HepG2 (cell line): ENCODE results near the gene ATP2A2. TPM values are rescaled to one million over a fixed set of nuclear protein-coding genes. Genes with fewer than 3 reads are reported as not detected.

Experiments used
- ARID2 ChIP-seq: sonication (generic); formaldehyde crosslinking; IDR thresholded peaks from 2 replicates; pipeline ENCODE4 v1.8.1; 2022; ENCODE audit warnings: mild to moderate bottlenecking, missing genetic modification reagents, borderline replicate concordance
- CC2D1A ChIP-seq: sonication (generic); formaldehyde crosslinking; IDR thresholded peaks from 2 replicates; pipeline ENCODE4 v1.8.1; 2023; ENCODE audit warnings: mild to moderate bottlenecking, missing genetic modification reagents
- CREB1 ChIP-seq, 2 experiments: fragments of 450-650 bp in 1 of 2; IDR thresholded peaks; 2 replicates each; pipeline ENCODE4 v1.6.1; 2016 to 2017; ENCODE audit warnings: control low read depth in 1 of 2, mild to moderate bottlenecking in 1 of 2, missing compliant biosample characterization in 1 of 2, missing genetic modification characterization in 1 of 2
- MZF1 ChIP-seq: sonication (generic); formaldehyde crosslinking; IDR thresholded peaks from 2 replicates; pipeline ENCODE4 v1.8.1; 2023; ENCODE audit warnings: mild to moderate bottlenecking, missing genetic modification reagents, borderline replicate concordance
- POLR2A ChIP-seq, 2 experiments: IDR thresholded peaks; 2 replicates each; pipeline ENCODE4 v1.6.1; 2011; ENCODE audit warnings: low read depth in 2 of 2, low read length in 2 of 2, mild to moderate bottlenecking in 1 of 2, moderate library complexity in 1 of 2; ENCODE audit not compliant: insufficient read depth in 1 of 2
- SMAD1 ChIP-seq: sonication (generic); formaldehyde crosslinking; IDR thresholded peaks from 2 replicates; pipeline ENCODE4 v1.4.0; 2020; ENCODE audit warnings: missing genetic modification reagents, low read depth, mild to moderate bottlenecking, borderline replicate concordance
- SMARCC2 ChIP-seq: fragments of 450-650 bp; IDR thresholded peaks from 2 replicates; pipeline ENCODE4 v1.6.1; 2017; ENCODE audit warnings: antibody characterized with exemption, mild to moderate bottlenecking
- SPEN ChIP-seq: sonication (generic); formaldehyde crosslinking; IDR thresholded peaks from 2 replicates; pipeline ENCODE4 v1.5.1; 2020; ENCODE audit warnings: low read depth, mild to moderate bottlenecking, missing genetic modification reagents
- SRSF9 ChIP-seq: fragments of 200-400 bp; formaldehyde crosslinking; IDR thresholded peaks from 2 replicates; pipeline ENCODE4 v1.6.1; 2018; ENCODE audit warnings: borderline replicate concordance, mild to moderate bottlenecking, low read depth, low read length; ENCODE audit not compliant: insufficient read depth, poor library complexity, severe bottlenecking
- STAT5B ChIP-seq: sonication (generic); formaldehyde crosslinking; IDR thresholded peaks from 2 replicates; pipeline ENCODE4 v1.4.0; 2020; ENCODE audit warnings: missing genetic modification reagents
- ZBTB42 ChIP-seq: sonication (generic); formaldehyde crosslinking; IDR thresholded peaks from 2 replicates; pipeline ENCODE4 v1.5.0; 2020; ENCODE audit warnings: mild to moderate bottlenecking, missing genetic modification reagents
- ZNF34 ChIP-seq: sonication (generic); formaldehyde crosslinking; IDR thresholded peaks from 2 replicates; pipeline ENCODE4 v1.4.0; 2020; ENCODE audit warnings: mild to moderate bottlenecking, missing genetic modification reagents, borderline replicate concordance
- ZNF446 ChIP-seq: sonication (generic); formaldehyde crosslinking; IDR thresholded peaks from 2 replicates; pipeline ENCODE4 v1.5.0; 2020; ENCODE audit warnings: mild to moderate bottlenecking, missing genetic modification reagents
- ZNF564 ChIP-seq: sonication (generic); formaldehyde crosslinking; IDR thresholded peaks from 2 replicates; pipeline ENCODE4 v1.8.1; 2023; ENCODE audit warnings: mild to moderate bottlenecking, missing genetic modification reagents
- ZNF589 ChIP-seq: sonication (generic); formaldehyde crosslinking; conservative IDR thresholded peaks from 2 replicates; pipeline ENCODE4 v1.8.0; 2022; ENCODE audit warnings: mild to moderate bottlenecking, moderate library complexity, missing genetic modification reagents
- ZNF660 ChIP-seq: sonication (generic); formaldehyde crosslinking; IDR thresholded peaks from 2 replicates; pipeline ENCODE4 v1.5.1; 2020; ENCODE audit warnings: mild to moderate bottlenecking, low read depth, missing genetic modification reagents, borderline replicate concordance
- ZNF780A ChIP-seq: sonication (generic); formaldehyde crosslinking; IDR thresholded peaks from 2 replicates; pipeline ENCODE4 v1.8.0; 2022; ENCODE audit warnings: mild to moderate bottlenecking, missing genetic modification reagents, moderate library complexity
- polyA plus RNA-seq, 8 experiments: library from polyadenylated mRNA; depleted of rRNA in 3 of 8; stranded (reverse) in 7 of 8; unstranded in 1 of 8; fragments of >200 nt; fragmentation: Illumina TruSeq in 4 of 8; extraction: Trizol in 4 of 8; gene quantifications; 2 replicates each; pipeline versions ENCODE4 v1.2.1 to v1.2.3, GENCODE V29; 2011 to 2016; ENCODE audit warnings: low read depth in 4 of 8, missing spikeins in 1 of 8, mixed read lengths in 1 of 8; ENCODE audit not compliant: insufficient read depth in 1 of 8
- total RNA-seq, 5 experiments: library from RNA; depleted of rRNA; stranded (reverse); fragments of >200 nt; fragmentation: Illumina TruSeq; extraction: Trizol; gene quantifications; 2 replicates each; pipeline ENCODE4 v1.2.3, GENCODE V29; 2016; ENCODE audit warnings: low read depth in 1 of 5
- TF ChIP-seq, protein P1 (sequence below): sonication (generic); formaldehyde crosslinking; conservative IDR thresholded peaks from 2 replicates; pipeline ENCODE4 v1.4.0; 2020; ENCODE audit warnings: missing genetic modification reagents
- TF ChIP-seq, protein P2 (sequence below): sonication (generic); formaldehyde crosslinking; IDR thresholded peaks from 2 replicates; pipeline ENCODE4 v1.4.0; 2020; ENCODE audit warnings: missing genetic modification reagents, borderline replicate concordance
- TF ChIP-seq, protein P3 (sequence below): sonication (generic); formaldehyde crosslinking; IDR thresholded peaks from 2 replicates; pipeline ENCODE4 v1.5.0; 2020; ENCODE audit warnings: missing genetic modification reagents
- TF ChIP-seq, protein P4 (sequence below): IDR thresholded peaks from 2 replicates; pipeline ENCODE4 v1.6.1; 2016; ENCODE audit warnings: mild to moderate bottlenecking
- TF ChIP-seq, protein P5 (sequence below): sonication (generic); formaldehyde crosslinking; IDR thresholded peaks from 2 replicates; pipeline ENCODE4 v1.4.0; 2020; ENCODE audit warnings: mild to moderate bottlenecking, missing genetic modification reagents

Gene ATP2A2
- total and polyA plus RNA-seq, 2 of the 13 experiments (the other 11 are each of a cell fraction or from before 2014, with no cell fraction given): 35.4 to 85.5 TPM

DNA sequence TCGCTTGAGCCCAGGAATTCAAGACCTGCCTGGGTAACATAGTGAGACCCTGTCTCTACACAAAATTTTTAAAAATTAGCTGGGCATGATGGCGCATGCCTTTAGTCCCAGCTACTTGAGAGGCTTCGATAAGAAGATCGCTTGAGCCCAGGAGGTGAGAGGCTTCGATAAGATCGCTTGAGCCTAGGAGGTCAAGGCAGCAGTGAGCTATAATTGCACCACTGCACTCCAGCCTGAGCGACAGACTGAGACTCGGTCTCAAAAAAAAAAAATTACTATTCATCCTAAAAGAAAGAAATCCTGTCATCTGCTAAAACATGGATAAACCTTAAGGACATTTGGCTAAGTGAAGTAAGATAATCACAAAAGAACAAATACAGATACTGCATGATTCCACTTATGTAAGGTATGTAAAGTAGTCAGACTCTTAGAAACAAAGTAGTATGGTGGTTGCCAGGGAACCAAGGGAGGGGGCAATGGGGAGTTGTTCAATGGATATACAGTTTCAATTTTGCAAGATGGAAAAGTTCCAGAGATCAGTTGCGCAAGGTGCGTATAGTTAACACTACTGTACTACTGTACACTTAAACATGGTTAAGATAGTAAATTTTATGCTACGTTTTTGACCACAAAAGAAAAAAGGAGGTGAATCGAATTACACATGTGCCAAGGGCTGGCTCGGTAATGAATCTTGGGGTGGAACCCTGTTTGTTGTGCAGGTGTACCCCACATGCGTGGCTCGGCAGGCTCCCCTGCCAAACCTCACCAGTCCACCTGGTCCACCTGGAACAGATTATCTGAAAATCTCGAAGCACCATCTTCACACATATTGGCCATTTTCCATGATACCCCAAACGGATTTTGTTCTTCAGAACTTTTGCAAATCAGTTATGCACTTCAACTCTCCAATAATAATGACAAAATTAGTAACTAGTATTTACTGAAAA is 18.3 kb upstream of the ATP2A2 start (continued):
- TF ChIP-seq ZNF34 (CRISPR knock-in tag) (0 out of 2 replicates have a peak, but pooled peaks have one; percentile 35), ZNF780A (CRISPR knock-in tag) (no peak), SMAD1 (no peak), SMARCC2 (no peak), CC2D1A (no peak), ARID2 (CRISPR knock-in tag) (no peak), ZNF660 (CRISPR knock-in tag) (no peak), STAT5B (CRISPR knock-in tag) (no peak), SPEN (no peak), ZBTB42 (CRISPR knock-in tag) (no peak), POLR2A (IDR thresholded peaks at IDR 0.05; ENCODE audit: insufficient read depth in 1 of 2, low read depth in 2 of 2, low read length in 2 of 2) (no peak), ZNF589 (CRISPR knock-in tag) (no peak), SRSF9 (no peak), MZF1 (CRISPR knock-in tag) (no peak), ZNF564 (CRISPR knock-in tag) (no peak), CREB1 (IDR thresholded peaks at IDR 0.05) (no peak), CREB1 (CRISPR knock-in tag; IDR thresholded peaks at IDR 0.05) (0 out of 2 replicates have a peak, but pooled peaks have one; percentile 27), ZNF446 (CRISPR knock-in tag) (no peak)
- TF ChIP-seq, protein P1, sequence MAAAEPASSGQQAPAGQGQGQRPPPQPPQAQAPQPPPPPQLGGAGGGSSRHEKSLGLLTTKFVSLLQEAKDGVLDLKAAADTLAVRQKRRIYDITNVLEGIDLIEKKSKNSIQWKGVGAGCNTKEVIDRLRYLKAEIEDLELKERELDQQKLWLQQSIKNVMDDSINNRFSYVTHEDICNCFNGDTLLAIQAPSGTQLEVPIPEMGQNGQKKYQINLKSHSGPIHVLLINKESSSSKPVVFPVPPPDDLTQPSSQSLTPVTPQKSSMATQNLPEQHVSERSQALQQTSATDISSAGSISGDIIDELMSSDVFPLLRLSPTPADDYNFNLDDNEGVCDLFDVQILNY (CRISPR knock-in tag): no peak
- TF ChIP-seq, protein P2, sequence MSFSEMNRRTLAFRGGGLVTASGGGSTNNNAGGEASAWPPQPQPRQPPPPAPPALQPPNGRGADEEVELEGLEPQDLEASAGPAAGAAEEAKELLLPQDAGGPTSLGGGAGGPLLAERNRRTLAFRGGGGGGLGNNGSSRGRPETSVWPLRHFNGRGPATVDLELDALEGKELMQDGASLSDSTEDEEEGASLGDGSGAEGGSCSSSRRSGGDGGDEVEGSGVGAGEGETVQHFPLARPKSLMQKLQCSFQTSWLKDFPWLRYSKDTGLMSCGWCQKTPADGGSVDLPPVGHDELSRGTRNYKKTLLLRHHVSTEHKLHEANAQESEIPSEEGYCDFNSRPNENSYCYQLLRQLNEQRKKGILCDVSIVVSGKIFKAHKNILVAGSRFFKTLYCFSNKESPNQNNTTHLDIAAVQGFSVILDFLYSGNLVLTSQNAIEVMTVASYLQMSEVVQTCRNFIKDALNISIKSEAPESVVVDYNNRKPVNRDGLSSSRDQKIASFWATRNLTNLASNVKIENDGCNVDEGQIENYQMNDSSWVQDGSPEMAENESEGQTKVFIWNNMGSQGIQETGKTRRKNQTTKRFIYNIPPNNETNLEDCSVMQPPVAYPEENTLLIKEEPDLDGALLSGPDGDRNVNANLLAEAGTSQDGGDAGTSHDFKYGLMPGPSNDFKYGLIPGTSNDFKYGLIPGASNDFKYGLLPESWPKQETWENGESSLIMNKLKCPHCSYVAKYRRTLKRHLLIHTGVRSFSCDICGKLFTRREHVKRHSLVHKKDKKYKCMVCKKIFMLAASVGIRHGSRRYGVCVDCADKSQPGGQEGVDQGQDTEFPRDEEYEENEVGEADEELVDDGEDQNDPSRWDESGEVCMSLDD (CRISPR knock-in tag): no peak
- TF ChIP-seq, protein P3, sequence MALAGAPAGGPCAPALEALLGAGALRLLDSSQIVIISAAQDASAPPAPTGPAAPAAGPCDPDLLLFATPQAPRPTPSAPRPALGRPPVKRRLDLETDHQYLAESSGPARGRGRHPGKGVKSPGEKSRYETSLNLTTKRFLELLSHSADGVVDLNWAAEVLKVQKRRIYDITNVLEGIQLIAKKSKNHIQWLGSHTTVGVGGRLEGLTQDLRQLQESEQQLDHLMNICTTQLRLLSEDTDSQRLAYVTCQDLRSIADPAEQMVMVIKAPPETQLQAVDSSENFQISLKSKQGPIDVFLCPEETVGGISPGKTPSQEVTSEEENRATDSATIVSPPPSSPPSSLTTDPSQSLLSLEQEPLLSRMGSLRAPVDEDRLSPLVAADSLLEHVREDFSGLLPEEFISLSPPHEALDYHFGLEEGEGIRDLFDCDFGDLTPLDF (CRISPR knock-in tag): no peak
- TF ChIP-seq, protein P4, sequence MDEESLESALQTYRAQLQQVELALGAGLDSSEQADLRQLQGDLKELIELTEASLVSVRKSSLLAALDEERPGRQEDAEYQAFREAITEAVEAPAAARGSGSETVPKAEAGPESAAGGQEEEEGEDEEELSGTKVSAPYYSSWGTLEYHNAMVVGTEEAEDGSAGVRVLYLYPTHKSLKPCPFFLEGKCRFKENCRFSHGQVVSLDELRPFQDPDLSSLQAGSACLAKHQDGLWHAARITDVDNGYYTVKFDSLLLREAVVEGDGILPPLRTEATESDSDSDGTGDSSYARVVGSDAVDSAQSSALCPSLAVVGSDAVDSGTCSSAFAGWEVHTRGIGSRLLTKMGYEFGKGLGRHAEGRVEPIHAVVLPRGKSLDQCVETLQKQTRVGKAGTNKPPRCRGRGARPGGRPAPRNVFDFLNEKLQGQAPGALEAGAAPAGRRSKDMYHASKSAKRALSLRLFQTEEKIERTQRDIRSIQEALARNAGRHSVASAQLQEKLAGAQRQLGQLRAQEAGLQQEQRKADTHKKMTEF (CRISPR knock-in tag): peak; percentile 18; the same call in 1 of the 2 replicates
- TF ChIP-seq, protein P5, sequence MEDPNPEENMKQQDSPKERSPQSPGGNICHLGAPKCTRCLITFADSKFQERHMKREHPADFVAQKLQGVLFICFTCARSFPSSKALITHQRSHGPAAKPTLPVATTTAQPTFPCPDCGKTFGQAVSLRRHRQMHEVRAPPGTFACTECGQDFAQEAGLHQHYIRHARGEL (CRISPR knock-in tag): no peak
